Panc1 (cell line): ENCODE data around the gene SMIM20. TPM values are rescaled to one million over a fixed set of nuclear protein-coding genes. Genes with fewer than 3 reads are reported as not detected.

Source experiments
- ATAC-seq: fragments of 200-7000 bp; cut with Tn5 transposase; 2 replicates; pipeline ENCODE4 v1.9.1; 2020; ENCODE audit warnings: mild to moderate bottlenecking, moderate library complexity
- BruUV-seq: library from RNA; stranded (reverse); fragments of 400-500 nt; replicated peaks from 2 replicates; lab custom pipeline; 2021; lab: Mats Ljungman, UMichigan
- CTCF ChIA-PET: fragments of 300-600 bp; sonication (Branson Sonifier 250); formaldehyde crosslinking; loops from one replicate; lab custom pipeline; 2022; ENCODE audit warnings: antibody characterized with exemption; lab: Charles Lee
- POLR2A ChIA-PET: fragments of 300-600 bp; sonication (Branson Sonifier 250); formaldehyde crosslinking; loops from one replicate; lab custom pipeline; 2022; ENCODE audit warnings: antibody characterized with exemption; lab: Charles Lee
- DNase-seq: peaks from one replicate; pipeline ENCODE4 v3.0.0-alpha.2; 2010; ENCODE audit warnings: low read depth, low spot score
- H3K27ac ChIP-seq: 2 replicates; pipeline ENCODE4 v1.5.1; 2011; ENCODE audit warnings: mild to moderate bottlenecking, low read length, inconsistent platforms
- H3K27me3 ChIP-seq: fragments of 200-500 bp; sonication (Bioruptor generic); 2 replicates; pipeline ENCODE4 v1.6.0; 2014; ENCODE audit warnings: low read length, inconsistent platforms; ENCODE audit not compliant: control insufficient read depth, insufficient read depth
- H3K36me3 ChIP-seq: fragments of 200-500 bp; sonication (Bioruptor generic); 2 replicates; pipeline ENCODE4 v1.5.1; 2014; ENCODE audit warnings: inconsistent platforms, mild to moderate bottlenecking, low read length, moderate library complexity; ENCODE audit not compliant: control insufficient read depth, insufficient read depth
- H3K4me1 ChIP-seq: 2 replicates; pipeline ENCODE4 v1.5.1; 2011; ENCODE audit warnings: inconsistent platforms, mild to moderate bottlenecking, low read length, moderate library complexity; ENCODE audit not compliant: control insufficient read depth, insufficient read depth
- H3K4me3 ChIP-seq, 2 experiments: 2 replicates each; pipeline ENCODE4 v1.5.1; 2011 to 2012; ENCODE audit warnings: low read depth in 2 of 2, low read length in 2 of 2, mild to moderate bottlenecking in 2 of 2, inconsistent platforms in 1 of 2, moderate library complexity in 1 of 2
- H3K9me3 ChIP-seq: fragments of 200-500 bp; sonication (Bioruptor generic); 2 replicates; pipeline ENCODE4 v1.5.1; 2014; ENCODE audit warnings: low read depth, mild to moderate bottlenecking, inconsistent platforms, low read length, moderate library complexity; ENCODE audit not compliant: control insufficient read depth, insufficient read depth
- CTCF ChIP-seq: fragments of 450-650 bp; IDR thresholded peaks from 2 replicates; pipeline ENCODE4 v1.5.1; 2017; ENCODE audit warnings: mild to moderate bottlenecking
- POLR2AphosphoS5 ChIP-seq: IDR thresholded peaks from 2 replicates; pipeline ENCODE4 v1.6.1; 2012; ENCODE audit warnings: mild to moderate bottlenecking, low read depth, low read length, moderate library complexity
- REST ChIP-seq, 2 experiments: IDR thresholded peaks; 2 replicates each; pipeline ENCODE4 v1.6.1; 2011 to 2012; ENCODE audit warnings: low read depth in 2 of 2, control low read depth in 1 of 2, low read length in 1 of 2, mild to moderate bottlenecking in 1 of 2, moderate library complexity in 1 of 2; ENCODE audit not compliant: insufficient read depth in 1 of 2
- SIN3A ChIP-seq: IDR thresholded peaks from 2 replicates; pipeline ENCODE4 v1.6.1; 2012; ENCODE audit warnings: low read depth, mild to moderate bottlenecking, low read length, moderate library complexity, borderline replicate concordance; ENCODE audit not compliant: insufficient read depth
- TCF7L2 ChIP-seq: IDR thresholded peaks from 2 replicates; pipeline ENCODE4 v1.6.1; 2011; ENCODE audit warnings: mild to moderate bottlenecking, low read depth, low read length, inconsistent platforms
- in situ Hi-C: cut with HindIII; loops from 2 replicates; pipeline ENCODE4 v1.10.0; 2016; ENCODE audit warnings: low sequenced_read_pairs, low pct_unique_long_range_greater_than_20kb
- intact Hi-C: fragments of 100-400 bp; cut with micrococcal nuclease; formaldehyde crosslinking; loops from one replicate; pipeline ENCODE4 v1.10.0; 2022; ENCODE audit not compliant: unreplicated experiment
- total RNA-seq: library from RNA; stranded (reverse); gene quantifications from one replicate; pipeline ENCODE4 v1.2.1, GENCODE V29; 2021; ENCODE audit not compliant: unreplicated experiment

Gene SMIM20
- total RNA-seq, 1 experiment from 2014 or later: 16.5 TPM

- POLR2A ChIA-PET: no interaction called here
- no TSS peak for BruUV-seq
- TF ChIP-seq POLR2AphosphoS5 (no peak), TCF7L2 (no peak), REST (IDR thresholded peaks at IDR 0.05; ENCODE audit: insufficient read depth in 1 of 2, low read depth in 2 of 2, low read length in 1 of 2) (no peak), SIN3A (no peak), CTCF (no peak)
Observed at GRCh38 chr4:25911356-25911755, 2.7 kb upstream of the SMIM20 start.

GRCh38 chr4:25913056-25913850, 767 bp upstream of the SMIM20 start:
- ChIA-PET POLR2A (no interaction called here), CTCF (no interaction called here)
- no peak for DNase-seq
- H3K9me3 ChIP-seq: no peaks in the 10 kb centered on the region; the same call in 1 of the 2 replicates
- no TSS peak for BruUV-seq
- H3K4me3 ChIP-seq: peak overlapping the region; percentile 79 to 85
- peak; percentile 15 for ATAC-seq
- intact Hi-C loops (no loop called here), in situ Hi-C loops (no loop called here)
- peaks cover 6% of the 10 kb centered on the region; the same call in 1 of the 2 replicates for H3K36me3 ChIP-seq
- peak overlapping the region; percentile 65 for H3K27ac ChIP-seq
- no peak for TF ChIP-seq TCF7L2
- TF ChIP-seq POLR2AphosphoS5: no peak
- no peak for TF ChIP-seq REST (IDR thresholded peaks at IDR 0.05; ENCODE audit: insufficient read depth in 1 of 2, low read depth in 2 of 2, low read length in 1 of 2)
- TF ChIP-seq SIN3A: no peak
- TF ChIP-seq CTCF: no peak
- H3K27me3 ChIP-seq: no peaks in the 10 kb centered on the region
- no peaks in the 10 kb centered on the region; the same call in 1 of the 2 replicates for H3K4me1 ChIP-seq

More at GRCh38 chr4:25911356-25911755, 2.7 kb upstream of the SMIM20 start:
- intact Hi-C loops (no loop called here), in situ Hi-C loops (no loop called here)
- no peaks in the 10 kb centered on the region; the same call in 1 of the 2 replicates for H3K4me1 ChIP-seq
- no peak overlapping the region for H3K27ac ChIP-seq
- no peak overlapping the region for H3K4me3 ChIP-seq
- no peak for ATAC-seq
- peaks cover 6% of the 10 kb centered on the region; the same call in 1 of the 2 replicates for H3K36me3 ChIP-seq
- no peaks in the 10 kb centered on the region; the same call in 1 of the 2 replicates for H3K9me3 ChIP-seq
- CTCF ChIA-PET: no interaction called here
- no peaks in the 10 kb centered on the region for H3K27me3 ChIP-seq
- DNase-seq: no peak
